GM18951 (cell line): ENCODE results near the gene SBF2.
"Not testable (repeated sequence)": the region's sequence is repeated elsewhere in the genome, so short reads cannot be mapped to it uniquely, and the experiment has no call there.

Experiments
- POLR2A ChIP-seq: IDR thresholded peaks from 4 replicates; pipeline ENCODE4 v1.6.1; 2011; ENCODE audit warnings: mild to moderate bottlenecking; ENCODE audit not compliant: insufficient read length, insufficient read depth; ENCODE audit errors: extremely low read depth
- in situ Hi-C: fragments of 300-500 bp; cut with MboI; formaldehyde crosslinking; loops from one replicate; pipeline ENCODE4 v1.12.0; 2022; ENCODE audit warnings: low sequenced_read_pairs, mixed read lengths, inconsistent platforms; ENCODE audit not compliant: unreplicated experiment

Gene SBF2

DNA sequence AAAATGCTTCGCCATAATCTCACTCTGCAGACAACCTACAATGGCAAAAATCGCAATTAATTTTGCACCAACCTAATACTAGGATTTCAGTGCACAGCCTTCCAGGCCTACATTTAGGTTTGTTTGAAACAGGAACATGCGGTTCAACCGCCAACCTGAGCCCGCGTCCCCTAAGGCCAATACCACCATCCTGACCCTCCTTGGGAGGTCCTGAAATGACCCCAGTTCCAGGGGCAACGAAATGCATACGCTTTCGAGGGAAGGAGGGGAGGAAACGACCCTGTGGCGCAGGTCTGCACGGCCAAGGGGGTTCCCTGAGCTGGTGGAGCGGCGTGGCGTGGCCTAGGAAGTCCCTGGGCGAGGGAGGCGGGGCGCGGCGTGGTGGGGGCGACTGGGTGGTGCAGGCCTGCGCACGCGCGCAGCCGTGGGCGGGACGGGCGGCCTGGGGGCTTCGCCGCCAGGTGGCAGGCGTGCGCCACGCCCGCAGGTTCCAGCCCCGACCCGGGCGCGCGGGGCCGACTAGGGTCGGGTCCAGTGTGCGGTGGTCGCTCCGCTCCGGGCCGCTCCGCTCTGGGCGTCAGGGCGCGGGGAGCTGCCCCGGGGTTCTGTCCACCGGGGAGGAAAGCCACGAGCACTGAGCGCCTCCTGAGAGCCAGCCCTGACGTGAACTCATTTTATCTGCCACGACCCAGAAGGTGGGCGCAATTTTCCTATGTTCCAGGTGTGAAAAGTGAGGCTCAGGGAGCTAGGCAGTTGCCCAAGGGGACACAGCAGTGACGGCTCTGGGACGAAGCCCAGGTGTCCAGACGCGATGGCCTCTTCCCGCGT is 536.0 kb downstream of the SBF2 start:
- TF ChIP-seq POLR2A: peak; percentile 63
- in situ Hi-C loops: loop anchor here (25.0 kb wide), 1 partner anchor 554 kb away; the partner anchor contains the start of gene ADM

GRCh38 chr11:9756878-9757277 is 537.1 kb downstream of the SBF2 start:
- in situ Hi-C loops: loop anchor here (25.0 kb wide), 1 partner anchor 555 kb away; the partner anchor contains the start of gene ADM

GRCh38 chr11:9756461-9756860 is 537.6 kb downstream of the SBF2 start:
- TF ChIP-seq POLR2A: no peak
- in situ Hi-C loops: loop anchor here (25.0 kb wide), 1 partner anchor 556 kb away; the partner anchor contains the start of gene ADM

More at GRCh38 chr11:9756878-9757277, 537.1 kb downstream of the SBF2 start:
- no peak for TF ChIP-seq POLR2A

GRCh38 chr11:9755561-9756185 is 538.3 kb downstream of the SBF2 start:
- in situ Hi-C loops: loop anchor here (25.0 kb wide), 1 partner anchor 557 kb away; the partner anchor contains the start of gene ADM

DNA sequence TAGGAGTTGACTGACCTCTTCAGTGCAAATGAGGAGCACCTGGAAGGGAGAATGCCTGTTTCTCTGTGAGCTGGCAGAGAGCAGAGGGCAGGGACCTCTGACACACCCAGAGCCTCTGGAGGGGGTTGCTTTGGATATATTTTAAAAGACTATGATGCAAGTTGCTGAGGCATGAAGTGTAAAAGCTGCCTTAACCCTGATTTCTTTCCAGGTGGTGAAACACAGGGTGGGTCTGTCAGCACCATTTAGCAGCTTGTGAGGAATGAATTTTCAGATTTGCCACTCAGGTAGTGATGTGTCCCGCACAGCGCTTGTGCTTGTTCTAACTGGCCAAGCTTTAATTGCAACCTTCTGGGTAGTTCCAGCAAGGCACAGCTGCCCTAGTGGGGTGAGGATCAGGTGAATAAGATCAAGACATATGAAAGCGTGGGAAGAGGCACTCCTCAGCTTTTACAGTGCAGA is 540.0 kb downstream of the SBF2 start:
- in situ Hi-C loops: loop anchor here (5.0 to 25.0 kb wide), 2 partner anchors 137 to 558 kb away; partner anchors contain the start of gene ADM
- TF ChIP-seq POLR2A: no peak

More at GRCh38 chr11:9755561-9756185, 538.3 kb downstream of the SBF2 start:
- no peak for TF ChIP-seq POLR2A

- in situ Hi-C loops: loop anchor here (5.0 to 25.0 kb wide), 2 partner anchors 136 to 559 kb away; partner anchors contain the start of gene ADM
Measured at GRCh38 chr11:9753021-9753420, 541.0 kb downstream of the SBF2 start.

DNA sequence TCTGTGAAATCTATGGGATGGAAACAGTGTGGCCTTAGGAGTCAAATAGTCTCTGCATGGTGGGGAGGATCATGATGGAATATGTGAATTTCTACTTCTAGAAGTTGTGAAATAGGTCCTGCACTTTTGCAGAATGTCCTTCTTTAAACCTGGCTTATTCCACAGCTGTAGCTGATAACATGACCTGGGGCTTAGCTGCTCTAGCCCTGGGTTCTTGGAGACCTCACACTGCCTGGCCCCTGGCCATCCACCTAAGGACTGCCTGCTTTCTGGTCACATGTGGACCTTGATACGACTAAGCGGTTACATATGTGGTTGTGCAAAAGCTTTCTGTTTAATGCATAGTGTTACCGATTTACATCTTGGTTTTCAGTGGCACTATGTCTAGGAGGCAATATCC is 541.9 kb downstream of the SBF2 start:
- in situ Hi-C loops: loop anchor here (5.0 to 25.0 kb wide), 2 partner anchors 135 to 560 kb away; partner anchors contain the start of gene ADM
- TF ChIP-seq POLR2A: no peak

More at GRCh38 chr11:9753021-9753420, 541.0 kb downstream of the SBF2 start:
- no peak for TF ChIP-seq POLR2A

- in situ Hi-C loops: loop anchor here (5.0 to 25.0 kb wide), 2 partner anchors 133 to 562 kb away; partner anchors contain the start of gene ADM
- TF ChIP-seq POLR2A: no peak
Measured at GRCh38 chr11:9750551-9750950, 543.5 kb downstream of the SBF2 start.

- TF ChIP-seq POLR2A: no peak
- in situ Hi-C loops: no loop called here
Measured at GRCh38 chr11:9748361-9748970, 545.6 kb downstream of the SBF2 start.

DNA sequence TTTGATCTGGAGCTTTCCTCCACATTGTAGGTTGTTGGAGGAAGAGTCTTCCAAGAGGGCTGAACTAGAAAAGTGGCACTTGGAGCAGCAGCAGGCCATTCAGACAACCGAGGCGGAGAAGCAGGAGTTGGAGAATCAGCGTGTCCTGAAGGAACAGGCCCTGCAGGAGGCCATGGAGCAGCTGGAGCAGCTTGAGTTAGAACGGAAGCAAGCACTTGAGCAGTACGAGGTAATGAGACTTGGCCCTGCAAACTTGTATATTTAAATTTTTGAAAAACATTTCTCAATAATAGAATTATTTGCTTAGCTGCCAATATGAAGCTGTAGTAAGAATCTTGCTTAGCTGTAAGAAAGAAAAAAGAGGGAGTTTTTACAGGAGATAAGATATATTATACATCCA is 546.2 kb downstream of the SBF2 start:
- in situ Hi-C loops: no loop called here
- TF ChIP-seq POLR2A: no peak

DNA sequence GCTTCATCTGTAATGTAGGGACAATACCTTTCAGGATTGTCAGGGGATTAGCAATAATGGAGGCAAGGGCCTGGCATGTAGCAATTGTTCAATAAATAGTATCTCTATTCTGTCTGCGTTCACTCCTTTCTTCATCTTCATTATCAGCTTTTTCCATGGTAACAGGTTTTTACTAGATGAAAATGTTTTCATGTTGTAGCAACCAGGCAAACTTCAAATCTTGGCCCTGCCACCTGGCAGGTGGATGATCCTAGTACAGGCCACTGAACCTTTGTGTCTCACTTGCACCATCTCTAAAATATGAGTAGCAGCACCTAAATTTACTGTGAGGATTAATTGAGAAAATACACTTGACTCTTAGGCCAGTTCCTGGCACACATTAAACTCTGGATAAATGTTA is 546.8 kb downstream of the SBF2 start:
- in situ Hi-C loops: no loop called here
- TF ChIP-seq POLR2A: no peak

DNA sequence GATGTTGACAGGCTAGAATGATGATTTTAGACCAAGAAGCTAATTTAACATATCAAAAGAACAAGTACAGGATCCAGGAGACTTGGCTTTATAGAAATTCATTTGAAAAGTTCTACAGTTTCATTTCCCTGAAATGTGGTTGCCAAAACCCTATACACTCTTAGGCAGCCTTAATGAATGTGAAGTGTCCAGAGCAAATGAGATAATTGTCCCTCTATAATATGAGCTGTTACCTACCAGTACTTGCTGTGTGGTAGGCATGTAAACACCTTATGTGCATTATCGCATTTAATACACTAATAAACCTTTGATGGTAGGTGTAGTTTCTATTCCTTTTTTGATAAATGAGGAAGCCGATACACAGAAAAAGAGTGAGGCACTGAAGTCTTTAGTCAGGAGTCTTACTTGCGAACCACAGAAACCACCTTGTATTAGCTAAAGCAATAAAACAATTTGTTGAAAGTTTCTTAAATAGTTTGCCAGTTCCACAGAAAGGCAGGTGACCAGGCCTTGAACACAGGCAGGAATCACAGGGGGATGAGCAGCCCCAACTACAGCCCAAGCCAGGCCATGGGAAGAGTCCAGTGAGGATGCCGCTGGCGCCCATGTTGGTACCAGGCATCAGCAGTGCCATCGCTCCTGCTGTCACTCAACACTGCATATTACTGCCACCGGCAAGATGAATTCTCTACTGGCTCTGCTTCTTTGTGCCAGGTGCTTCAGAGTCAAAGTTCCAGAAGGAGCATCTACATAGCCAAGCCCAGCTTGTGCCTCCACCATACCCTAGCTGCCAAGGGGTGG is 548.4 kb downstream of the SBF2 start:
- in situ Hi-C loops: no loop called here
- no peak for TF ChIP-seq POLR2A

GRCh38 chr11:9743512-9743911 is 550.5 kb downstream of the SBF2 start:
- in situ Hi-C loops: not testable (repeated sequence)
